IPS-18a (cell line): Measurements from ENCODE around the gene SDK2.

Source experiments
- H3K27ac ChIP-seq: one replicate; pipeline ENCODE4 v1.5.1; 2013; ENCODE audit warnings: low read length
- H3K27me3 ChIP-seq: one replicate; pipeline ENCODE4 v1.6.1; 2013; ENCODE audit warnings: mild to moderate bottlenecking, low read length; ENCODE audit not compliant: control insufficient read depth, insufficient read depth
- H3K36me3 ChIP-seq: one replicate; pipeline ENCODE4 v1.6.1; 2013; ENCODE audit warnings: low read depth, low read length; ENCODE audit not compliant: control insufficient read depth
- H3K4me1 ChIP-seq: one replicate; pipeline ENCODE4 v1.6.1; 2013; ENCODE audit warnings: low read depth, low read length; ENCODE audit not compliant: control insufficient read depth
- H3K4me3 ChIP-seq: one replicate; pipeline ENCODE4 v1.5.1; 2013; ENCODE audit warnings: low read length
- H3K9ac ChIP-seq: one replicate; pipeline ENCODE4 v1.6.1; 2013; ENCODE audit warnings: mild to moderate bottlenecking, low read length, moderate library complexity
- H3K9me3 ChIP-seq: one replicate; pipeline ENCODE4 v1.6.1; 2013; ENCODE audit warnings: low read depth, low read length; ENCODE audit not compliant: control insufficient read depth

The SDK2 gene

DNA sequence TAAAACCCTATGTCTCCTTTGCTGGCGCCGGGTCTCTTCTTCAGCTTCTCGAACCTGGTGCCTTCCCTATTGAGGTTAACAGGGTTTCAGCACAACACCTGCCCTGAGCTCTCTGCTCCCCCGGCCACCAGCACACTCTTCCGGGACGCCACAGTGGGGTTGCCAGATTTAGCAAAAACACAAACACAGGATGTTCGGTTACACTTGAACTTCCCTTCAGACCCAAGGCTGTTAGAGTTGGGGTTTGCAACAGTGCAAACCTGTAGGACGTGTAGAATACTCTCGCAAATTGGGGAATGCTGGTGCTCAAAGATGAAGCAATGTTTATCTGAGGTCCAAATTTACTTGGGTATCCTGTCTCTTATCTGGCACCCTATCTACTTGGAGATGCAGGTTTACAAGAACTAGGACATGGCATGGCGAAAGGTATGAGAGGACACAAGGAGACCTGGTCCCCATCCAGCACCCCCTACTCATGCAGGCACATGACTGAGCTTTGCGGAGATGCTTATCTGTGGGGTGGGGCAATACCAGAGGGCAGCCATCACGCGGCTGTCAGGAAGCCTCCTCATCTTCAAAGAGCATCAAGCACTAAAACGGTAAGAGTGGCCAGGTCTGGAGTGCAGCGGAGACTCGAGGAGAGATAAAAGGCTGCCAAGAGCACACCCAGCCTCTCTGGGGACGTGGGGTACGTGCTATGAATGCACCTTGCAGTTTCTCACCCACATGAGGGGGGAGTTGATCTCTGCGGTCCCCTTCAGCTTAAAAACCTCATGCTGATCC, 52.8 kb downstream of the SDK2 start:
- Histone ChIP-seq H3K27me3 (no peaks in the 10 kb centered on the region), H3K9ac (no peak overlapping the region), H3K4me3 (no peak overlapping the region), H3K9me3 (no peaks in the 10 kb centered on the region), H3K4me1 (peaks cover 22% of the 10 kb centered on the region), H3K36me3 (no peaks in the 10 kb centered on the region), H3K27ac (no peak overlapping the region)

GRCh38 chr17:73589363-73589980, 54.8 kb downstream of the SDK2 start:
- Histone ChIP-seq H3K9ac (no peak overlapping the region), H3K4me3 (no peak overlapping the region), H3K36me3 (no peaks in the 10 kb centered on the region), H3K27me3 (no peaks in the 10 kb centered on the region), H3K27ac (no peak overlapping the region), H3K9me3 (no peaks in the 10 kb centered on the region), H3K4me1 (peaks cover 28% of the 10 kb centered on the region)

GRCh38 chr17:73588891-73589290, 55.4 kb downstream of the SDK2 start:
- Histone ChIP-seq H3K4me3 (no peak overlapping the region), H3K9me3 (no peaks in the 10 kb centered on the region), H3K27me3 (no peaks in the 10 kb centered on the region), H3K9ac (no peak overlapping the region), H3K27ac (no peak overlapping the region), H3K4me1 (peaks cover 28% of the 10 kb centered on the region), H3K36me3 (no peaks in the 10 kb centered on the region)

GRCh38 chr17:73588301-73588846, 55.9 kb downstream of the SDK2 start:
- Histone ChIP-seq H3K4me3 (no peak overlapping the region), H3K27ac (no peak overlapping the region), H3K9ac (no peak overlapping the region), H3K27me3 (no peaks in the 10 kb centered on the region), H3K4me1 (peaks cover 28% of the 10 kb centered on the region), H3K36me3 (no peaks in the 10 kb centered on the region), H3K9me3 (no peaks in the 10 kb centered on the region)

GRCh38 chr17:73586921-73587602, 57.2 kb downstream of the SDK2 start:
- no peak overlapping the region for H3K9ac ChIP-seq
- no peaks in the 10 kb centered on the region for H3K36me3 ChIP-seq
- H3K4me3 ChIP-seq = no peak overlapping the region
- H3K9me3 ChIP-seq = no peaks in the 10 kb centered on the region
- peaks cover 28% of the 10 kb centered on the region for H3K4me1 ChIP-seq
- H3K27me3 ChIP-seq = no peaks in the 10 kb centered on the region
- H3K27ac ChIP-seq = no peak overlapping the region

DNA sequence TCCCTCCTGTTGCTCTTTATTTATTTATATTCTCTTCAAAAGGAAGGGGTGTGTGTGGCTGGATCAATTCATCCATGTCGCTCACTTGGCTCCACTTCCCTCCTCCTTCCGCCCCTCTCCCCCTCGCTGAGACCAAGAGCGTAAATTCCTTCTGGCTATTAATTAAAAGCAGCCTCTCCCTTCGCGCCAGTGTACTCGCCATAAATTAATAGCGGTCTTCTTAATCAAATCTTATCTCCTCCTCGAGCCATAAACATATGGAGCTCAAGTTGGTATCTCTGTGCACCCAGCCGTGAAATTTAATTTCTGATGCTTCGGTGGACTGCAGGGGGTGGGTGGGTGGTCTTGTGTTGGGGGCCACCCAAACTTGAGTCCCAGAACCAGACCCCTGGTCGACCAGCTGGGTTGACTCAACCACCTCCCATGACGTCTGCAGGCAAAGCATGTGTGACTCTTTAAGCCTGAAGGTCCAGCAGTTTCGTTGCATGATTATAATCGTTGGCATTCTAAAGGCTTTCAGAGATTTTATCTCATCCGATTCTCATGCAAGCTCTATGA, 57.9 kb downstream of the SDK2 start:
- H3K9ac ChIP-seq = no peak overlapping the region
- peaks cover 28% of the 10 kb centered on the region for H3K4me1 ChIP-seq
- H3K9me3 ChIP-seq = no peaks in the 10 kb centered on the region
- H3K36me3 ChIP-seq = no peaks in the 10 kb centered on the region
- no peaks in the 10 kb centered on the region for H3K27me3 ChIP-seq
- H3K27ac ChIP-seq = no peak overlapping the region
- H3K4me3 ChIP-seq = no peak overlapping the region

DNA sequence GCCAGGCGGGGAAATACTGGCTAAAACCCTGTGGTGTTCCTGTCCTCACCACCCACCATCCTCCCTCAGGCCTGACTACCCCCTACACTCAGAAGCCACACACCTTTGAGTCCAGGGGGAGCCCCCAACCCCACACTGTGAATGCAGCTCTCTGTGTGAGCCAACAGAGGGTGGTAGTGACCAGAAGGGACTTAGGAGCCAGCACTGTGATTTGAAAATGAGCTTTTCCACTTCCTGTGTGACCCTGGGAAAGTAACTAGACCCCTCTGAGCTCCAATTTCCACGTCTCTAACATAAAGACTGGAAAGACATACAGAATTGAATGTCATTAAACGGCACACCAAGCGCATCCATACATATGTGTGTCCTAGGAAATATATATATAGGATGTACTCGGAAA, 58.7 kb downstream of the SDK2 start:
- Histone ChIP-seq H3K27me3 (no peaks in the 10 kb centered on the region), H3K27ac (no peak overlapping the region), H3K9ac (no peak overlapping the region), H3K9me3 (no peaks in the 10 kb centered on the region), H3K4me3 (no peak overlapping the region), H3K4me1 (peaks cover 28% of the 10 kb centered on the region), H3K36me3 (no peaks in the 10 kb centered on the region)

DNA sequence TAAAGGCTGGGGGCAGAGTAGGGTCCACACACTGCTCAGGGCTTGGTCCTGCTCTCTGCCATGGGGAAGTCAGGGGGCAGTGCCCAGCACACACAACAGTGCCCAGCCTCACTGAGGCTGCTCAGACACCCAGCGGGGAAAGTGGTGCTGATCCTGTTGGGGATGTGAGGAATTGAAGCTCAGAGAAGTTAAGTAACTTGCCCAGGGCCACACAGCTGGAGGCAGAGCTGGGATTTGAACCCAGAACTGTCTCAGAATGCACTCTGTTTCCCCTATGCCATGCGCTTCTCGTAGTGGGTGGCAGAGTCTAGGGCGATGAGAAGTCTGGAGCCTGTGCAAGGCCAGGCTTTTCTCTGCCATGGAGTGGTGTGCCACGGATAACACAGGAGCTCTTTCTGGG, 59.3 kb downstream of the SDK2 start:
- Histone ChIP-seq H3K4me1 (peaks cover 23% of the 10 kb centered on the region), H3K9ac (no peak overlapping the region), H3K9me3 (no peaks in the 10 kb centered on the region), H3K36me3 (no peaks in the 10 kb centered on the region), H3K27ac (no peak overlapping the region), H3K27me3 (no peaks in the 10 kb centered on the region), H3K4me3 (no peak overlapping the region)

DNA sequence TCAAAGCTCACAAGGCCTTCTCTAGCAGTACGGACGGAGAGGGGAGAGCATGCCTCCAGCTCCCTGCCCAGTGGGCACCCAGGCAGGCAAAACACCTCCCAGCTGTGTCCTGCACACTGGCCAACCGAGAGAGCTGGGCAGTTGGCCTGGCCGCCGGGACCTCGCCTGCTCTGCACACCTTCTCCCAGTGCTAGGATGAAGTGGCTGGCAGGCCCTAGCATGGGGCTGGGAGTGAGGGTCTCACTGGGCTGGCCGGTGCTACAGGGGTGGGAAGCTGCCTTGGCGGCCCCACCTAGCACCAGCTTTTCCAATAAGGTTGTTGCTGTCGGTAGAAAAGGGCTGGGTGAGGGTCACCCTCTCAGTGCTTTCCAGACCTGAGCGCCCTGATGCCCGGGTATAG, 60.2 kb downstream of the SDK2 start:
- H3K27ac ChIP-seq = no peak overlapping the region
- H3K36me3 ChIP-seq = no peaks in the 10 kb centered on the region
- H3K4me1 ChIP-seq = peaks cover 17% of the 10 kb centered on the region
- H3K9ac ChIP-seq = no peak overlapping the region
- H3K9me3 ChIP-seq = no peaks in the 10 kb centered on the region
- H3K27me3 ChIP-seq = no peaks in the 10 kb centered on the region
- H3K4me3 ChIP-seq = no peak overlapping the region

DNA sequence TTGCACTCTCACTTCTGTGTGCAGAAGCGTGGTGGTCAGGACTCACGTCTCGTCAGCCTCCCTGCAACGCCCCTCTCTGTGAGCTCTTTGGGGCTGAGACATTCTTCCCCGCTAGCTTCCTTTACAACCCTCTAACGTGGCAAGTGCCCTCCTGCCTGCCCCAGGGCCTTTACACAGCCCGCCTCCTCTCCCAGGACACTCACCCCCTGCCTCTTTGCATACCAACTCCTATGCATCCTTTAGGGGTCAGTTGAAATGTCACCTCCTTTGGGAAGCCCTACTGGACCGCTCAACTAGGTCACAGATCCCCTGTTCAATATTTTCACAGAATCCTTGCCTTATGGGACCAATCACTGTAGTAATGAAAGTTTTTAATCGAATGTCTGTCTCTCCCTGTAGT, 61.4 kb downstream of the SDK2 start:
- Histone ChIP-seq H3K36me3 (no peaks in the 10 kb centered on the region), H3K9me3 (no peaks in the 10 kb centered on the region), H3K9ac (no peak overlapping the region), H3K4me1 (peaks cover 17% of the 10 kb centered on the region), H3K27me3 (no peaks in the 10 kb centered on the region), H3K27ac (no peak overlapping the region), H3K4me3 (no peak overlapping the region)

DNA sequence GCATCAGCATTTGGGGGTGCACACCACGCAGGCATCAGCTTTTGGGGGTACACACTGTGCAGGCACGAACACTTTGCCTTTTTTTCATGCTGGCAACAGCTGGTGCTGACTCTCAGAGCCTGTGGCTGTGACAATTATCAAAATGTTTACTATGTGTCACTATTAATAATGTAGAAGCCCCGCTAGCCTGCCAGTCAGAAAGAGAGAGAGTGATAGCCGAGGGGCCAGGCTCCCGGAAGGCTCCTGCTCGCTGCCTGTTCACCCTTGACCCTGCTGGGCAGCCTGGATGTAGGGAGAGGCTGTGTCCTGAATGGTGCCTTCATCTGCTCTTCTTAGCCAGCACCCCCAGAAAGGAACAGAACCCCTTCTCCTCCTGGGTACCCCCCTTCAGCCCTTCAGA, 61.9 kb downstream of the SDK2 start:
- Histone ChIP-seq H3K9ac (no peak overlapping the region), H3K4me3 (no peak overlapping the region), H3K9me3 (no peaks in the 10 kb centered on the region), H3K27ac (no peak overlapping the region), H3K27me3 (no peaks in the 10 kb centered on the region), H3K36me3 (no peaks in the 10 kb centered on the region), H3K4me1 (peaks cover 14% of the 10 kb centered on the region)
